ENCODE measurements around the gene TMEM132D.
"Not testable (repeated sequence)": the region's sequence is repeated elsewhere in the genome, so short reads cannot be mapped to it uniquely, and the experiment has no call there.

TMEM132D gene

DNA sequence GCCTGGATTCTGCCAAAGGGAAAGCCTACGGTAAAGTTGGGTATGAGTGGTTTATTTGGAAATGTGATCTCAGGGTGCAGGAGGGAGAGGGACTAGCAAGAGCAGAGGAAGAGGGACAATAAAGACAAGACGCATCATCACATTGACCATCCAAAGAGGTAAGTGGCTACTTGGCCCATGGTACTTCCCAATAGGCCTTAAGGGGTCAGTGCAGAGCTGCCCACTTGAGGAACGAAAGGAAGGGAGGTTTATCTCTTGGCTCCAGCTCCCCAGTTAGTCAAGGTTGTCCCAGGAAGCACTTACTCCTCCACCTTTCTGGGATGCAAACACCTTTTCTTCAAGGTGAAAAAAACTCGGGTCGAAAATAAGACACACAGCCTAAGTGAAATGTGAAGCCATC, 323.9 kb downstream of the TMEM132D start:
- Mint-ChIP-seq H3K4me3 (no peak overlapping the region), H3K27me3 (no peaks in the 10 kb centered on the region), H3K4me1 (no peaks in the 10 kb centered on the region), H3K9me3 (no peaks in the 10 kb centered on the region), H3K27ac (no peak overlapping the region), H3K36me3 (no peaks in the 10 kb centered on the region)
- no peak for DNase-seq (ENCODE audit: low spot score in 2 of 2)
- ATAC-seq (ENCODE audit: low read depth) = no peak

DNA sequence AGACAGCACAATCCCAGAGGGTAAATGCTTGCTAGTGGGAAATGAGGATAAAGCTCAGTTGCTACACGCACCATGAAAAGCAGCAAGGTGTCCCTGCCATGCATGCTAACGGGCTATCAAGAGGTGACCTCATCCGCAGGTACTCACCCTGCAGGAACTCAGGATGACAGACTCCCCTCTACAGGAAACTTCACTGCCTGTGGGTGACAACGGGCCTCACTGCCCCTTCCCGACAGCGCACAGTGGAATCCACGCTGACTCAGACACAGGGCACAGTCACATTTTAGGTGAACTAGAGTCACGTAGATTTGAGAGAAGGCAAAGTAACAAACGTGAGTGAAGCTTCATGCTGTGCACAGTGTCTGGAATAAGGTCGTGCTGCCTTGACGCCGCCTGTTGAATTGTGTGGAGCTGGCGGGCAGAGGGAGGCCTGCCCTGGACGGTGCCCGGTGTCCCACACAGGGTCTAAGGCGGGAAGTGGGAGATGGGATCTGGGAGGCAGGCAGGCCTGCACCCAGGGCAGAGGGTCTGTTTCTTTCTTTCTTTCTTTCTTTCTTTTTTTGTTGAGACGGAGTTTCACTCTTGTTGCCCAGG, 331.8 kb downstream of the TMEM132D start:
- no peaks in the 10 kb centered on the region for H3K27me3 Mint-ChIP-seq
- no peaks in the 10 kb centered on the region for H3K36me3 Mint-ChIP-seq
- ATAC-seq (ENCODE audit: low read depth) (no peak), DNase-seq (ENCODE audit: low spot score in 2 of 2) (no peak)
- H3K4me1 Mint-ChIP-seq = no peaks in the 10 kb centered on the region
- H3K4me3 Mint-ChIP-seq = no peak overlapping the region
- H3K27ac Mint-ChIP-seq = no peak overlapping the region
- H3K9me3 Mint-ChIP-seq = peaks cover 3% of the 10 kb centered on the region

DNA sequence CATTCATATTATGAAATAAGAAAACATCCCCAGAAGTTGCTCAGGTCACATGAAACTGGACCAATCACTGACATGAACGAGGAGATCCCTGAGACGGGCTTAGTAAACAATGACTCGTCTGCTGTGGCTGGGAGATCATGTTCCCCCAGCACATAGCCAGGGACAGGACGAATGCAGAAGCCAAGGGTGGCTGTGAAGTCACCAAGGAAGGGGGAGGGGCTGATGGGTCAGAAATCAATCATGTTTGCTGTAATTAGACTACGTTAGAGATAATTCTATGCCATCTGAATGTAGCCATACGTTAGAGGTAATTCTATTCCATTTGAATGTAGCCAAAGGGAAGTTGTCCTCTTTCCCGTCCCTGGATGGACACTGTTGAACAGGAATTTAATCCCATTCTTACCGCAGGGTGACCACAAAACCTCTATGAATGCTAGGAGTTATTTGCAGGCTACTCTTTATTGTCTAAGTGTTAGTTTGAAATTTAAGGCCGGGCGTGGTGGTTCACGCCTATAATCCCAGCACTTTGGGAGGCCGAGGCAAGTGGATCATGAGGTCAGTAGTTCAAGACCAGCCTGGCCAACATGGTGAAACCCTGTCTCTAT, 332.9 kb downstream of the TMEM132D start:
- H3K36me3 Mint-ChIP-seq = no peaks in the 10 kb centered on the region
- no peaks in the 10 kb centered on the region for H3K4me1 Mint-ChIP-seq
- peaks cover 3% of the 10 kb centered on the region for H3K9me3 Mint-ChIP-seq
- DNase-seq (ENCODE audit: low spot score in 2 of 2) = no peak
- H3K27me3 Mint-ChIP-seq = no peaks in the 10 kb centered on the region
- no peak for ATAC-seq (ENCODE audit: low read depth)
- no peak overlapping the region for H3K27ac Mint-ChIP-seq
- H3K4me3 Mint-ChIP-seq = no peak overlapping the region

DNA sequence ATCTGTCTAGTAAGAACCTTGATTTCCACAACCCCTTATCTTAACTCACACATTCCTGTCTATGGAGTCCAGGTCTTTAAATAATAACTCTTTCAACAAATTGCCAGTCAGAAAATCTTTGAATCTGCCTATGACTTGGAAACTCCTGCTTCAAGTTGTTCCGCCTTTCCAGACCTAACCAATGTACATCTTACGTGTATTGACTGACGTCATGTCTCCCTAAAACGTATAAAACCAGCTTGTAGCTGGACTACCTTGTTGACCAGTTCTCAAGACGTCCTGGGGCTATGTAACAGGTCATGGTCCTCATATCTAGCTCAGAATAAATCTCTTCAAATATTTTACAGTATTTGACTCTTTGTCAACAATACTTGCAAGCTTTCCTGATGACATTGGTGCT, 337.0 kb downstream of the TMEM132D start:
- H3K27me3 Mint-ChIP-seq = no peaks in the 10 kb centered on the region
- no peaks in the 10 kb centered on the region for H3K36me3 Mint-ChIP-seq
- no peak for ATAC-seq (ENCODE audit: low read depth)
- no peaks in the 10 kb centered on the region for H3K4me1 Mint-ChIP-seq
- H3K27ac Mint-ChIP-seq = no peak overlapping the region
- H3K4me3 Mint-ChIP-seq = no peak overlapping the region
- no peaks in the 10 kb centered on the region for H3K9me3 Mint-ChIP-seq
- DNase-seq (ENCODE audit: low spot score in 2 of 2) = no peak

DNA sequence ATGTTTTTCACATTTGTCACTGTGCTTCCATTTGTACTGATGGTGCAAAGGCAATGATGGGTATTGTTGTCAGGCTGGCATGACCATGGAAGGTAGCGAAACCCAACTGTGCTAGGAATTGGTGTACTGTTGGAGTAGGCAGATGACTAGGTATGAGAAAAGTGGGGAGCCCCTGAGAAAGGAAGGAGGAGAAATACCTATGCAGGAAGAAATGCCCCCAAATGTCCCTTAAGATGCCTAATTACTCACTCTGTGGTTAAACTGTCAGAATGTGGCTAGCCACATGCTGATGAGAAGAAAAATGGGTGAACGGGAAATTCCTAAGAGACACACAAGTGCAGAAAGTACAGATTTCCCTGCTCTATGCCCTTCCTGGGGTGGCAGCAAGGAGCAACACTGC, 339.1 kb downstream of the TMEM132D start:
- Mint-ChIP-seq H3K36me3 (no peaks in the 10 kb centered on the region), H3K4me3 (no peak overlapping the region), H3K9me3 (no peaks in the 10 kb centered on the region), H3K4me1 (no peaks in the 10 kb centered on the region), H3K27me3 (no peaks in the 10 kb centered on the region), H3K27ac (no peak overlapping the region)
- no peak for DNase-seq (ENCODE audit: low spot score in 2 of 2)
- no peak for ATAC-seq (ENCODE audit: low read depth)

DNA sequence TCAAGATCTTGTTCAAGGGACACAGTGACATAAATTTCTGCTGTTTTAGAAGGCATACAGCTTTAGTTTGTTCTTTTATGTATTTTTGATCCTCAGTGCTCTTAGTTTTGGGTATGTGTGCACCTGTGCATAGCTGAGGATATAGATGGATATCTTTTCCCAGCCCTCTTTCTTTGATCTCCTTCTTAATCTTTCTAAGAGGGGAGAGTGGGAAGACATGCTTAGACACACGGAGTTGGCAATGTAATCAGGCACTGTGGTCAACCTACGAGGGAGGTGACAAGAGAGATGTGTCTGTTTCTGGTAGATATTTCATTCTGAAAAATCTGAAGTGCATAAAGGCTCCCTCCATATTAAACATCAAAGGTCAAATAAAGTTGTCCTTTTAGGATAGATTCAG, 340.6 kb downstream of the TMEM132D start:
- ATAC-seq (ENCODE audit: low read depth) (no peak), DNase-seq (ENCODE audit: low spot score in 2 of 2) (no peak)
- Mint-ChIP-seq H3K27ac (no peak overlapping the region), H3K36me3 (no peaks in the 10 kb centered on the region), H3K4me3 (no peak overlapping the region), H3K27me3 (no peaks in the 10 kb centered on the region), H3K4me1 (no peaks in the 10 kb centered on the region), H3K9me3 (no peaks in the 10 kb centered on the region)

DNA sequence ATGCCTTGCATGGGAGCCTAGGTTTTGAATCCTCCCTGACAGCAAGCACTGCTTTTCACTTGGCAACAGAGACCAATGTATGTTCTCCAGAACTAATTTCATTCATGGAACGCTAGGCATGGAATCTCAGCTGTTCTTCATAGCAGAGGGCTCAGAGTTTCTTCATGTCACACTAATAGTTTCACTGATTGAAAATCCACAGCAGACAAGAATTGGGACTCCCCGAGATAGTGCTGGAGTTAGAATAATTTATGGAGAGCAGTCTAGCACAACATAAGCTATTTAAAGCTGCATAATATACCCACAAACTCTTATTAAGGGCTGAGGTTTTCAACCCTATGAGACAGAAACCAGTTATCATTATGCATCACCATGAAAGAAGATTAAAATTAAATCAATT, 342.5 kb downstream of the TMEM132D start:
- H3K4me1 Mint-ChIP-seq = no peaks in the 10 kb centered on the region
- H3K4me3 Mint-ChIP-seq = no peak overlapping the region
- no peaks in the 10 kb centered on the region for H3K9me3 Mint-ChIP-seq
- H3K36me3 Mint-ChIP-seq = no peaks in the 10 kb centered on the region
- DNase-seq (ENCODE audit: low spot score in 2 of 2) = no peak
- H3K27ac Mint-ChIP-seq = no peak overlapping the region
- H3K27me3 Mint-ChIP-seq = no peaks in the 10 kb centered on the region
- no peak for ATAC-seq (ENCODE audit: low read depth)

DNA sequence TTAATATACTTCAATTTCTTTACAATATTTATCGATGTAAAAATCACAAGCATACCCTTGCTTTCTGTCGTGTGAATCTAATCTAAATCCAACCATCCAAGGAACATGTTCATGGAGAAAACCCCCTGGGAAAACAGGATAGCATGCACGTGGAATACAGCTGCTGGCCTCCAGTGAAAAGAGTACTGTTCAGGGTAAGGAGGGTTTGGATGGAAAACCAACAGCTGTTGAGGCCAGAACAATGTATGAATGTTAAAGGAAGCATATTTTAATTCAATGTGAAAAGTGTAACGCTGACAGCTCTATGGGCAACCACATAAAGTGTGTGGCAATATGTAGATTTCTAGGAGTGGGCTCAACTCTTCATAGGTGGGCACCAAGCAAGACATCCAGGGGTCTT, 344.0 kb downstream of the TMEM132D start:
- H3K4me1 Mint-ChIP-seq = no peaks in the 10 kb centered on the region
- no peak for ATAC-seq (ENCODE audit: low read depth)
- no peaks in the 10 kb centered on the region for H3K36me3 Mint-ChIP-seq
- H3K27me3 Mint-ChIP-seq = no peaks in the 10 kb centered on the region
- no peak overlapping the region for H3K27ac Mint-ChIP-seq
- H3K9me3 Mint-ChIP-seq = no peaks in the 10 kb centered on the region
- DNase-seq (ENCODE audit: low spot score in 2 of 2) = no peak
- no peak overlapping the region for H3K4me3 Mint-ChIP-seq

DNA sequence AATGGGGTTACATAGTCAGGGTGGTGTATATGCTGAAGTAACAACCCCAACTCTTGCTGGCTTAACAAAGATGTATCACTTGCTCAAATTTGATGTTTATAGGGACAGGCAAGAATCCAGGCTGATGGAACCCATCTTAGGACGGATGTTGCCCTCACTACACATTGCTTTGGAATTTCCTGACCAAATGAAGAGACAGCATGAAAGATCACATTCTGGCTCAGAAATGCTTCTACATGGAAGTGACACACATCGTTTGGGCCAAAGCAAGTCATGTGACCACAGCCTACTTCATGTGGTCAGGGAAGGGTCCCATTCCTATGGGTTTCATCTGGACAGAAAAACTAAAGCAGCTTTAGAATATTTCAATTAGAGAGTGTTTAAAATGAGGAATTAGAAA, 345.8 kb downstream of the TMEM132D start:
- no peaks in the 10 kb centered on the region for H3K36me3 Mint-ChIP-seq
- H3K9me3 Mint-ChIP-seq = no peaks in the 10 kb centered on the region
- no peak for ATAC-seq (ENCODE audit: low read depth)
- H3K27ac Mint-ChIP-seq = no peak overlapping the region
- no peak overlapping the region for H3K4me3 Mint-ChIP-seq
- H3K4me1 Mint-ChIP-seq = no peaks in the 10 kb centered on the region
- DNase-seq (ENCODE audit: low spot score in 2 of 2) = no peak
- no peaks in the 10 kb centered on the region for H3K27me3 Mint-ChIP-seq

DNA sequence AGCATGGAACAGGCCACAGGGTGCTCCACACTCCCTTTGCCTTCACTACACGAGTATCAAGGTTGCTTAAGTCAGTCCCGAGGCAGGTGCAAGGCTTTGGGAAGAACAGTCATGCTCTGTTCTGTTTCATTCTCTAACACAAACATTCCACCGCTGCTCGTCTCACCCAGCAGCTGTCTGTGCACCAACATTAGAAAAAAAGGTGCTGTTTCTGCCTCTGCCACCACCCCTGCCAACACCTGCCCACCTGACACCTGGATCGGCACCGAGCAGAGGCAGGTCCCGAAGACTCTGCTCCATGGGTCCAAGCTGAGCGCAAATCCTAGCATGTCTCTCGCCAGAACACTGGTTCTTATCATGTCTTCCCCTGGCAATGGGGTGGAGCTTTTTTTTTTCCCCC, 347.7 kb downstream of the TMEM132D start:
- Mint-ChIP-seq H3K4me1 (no peaks in the 10 kb centered on the region), H3K36me3 (no peaks in the 10 kb centered on the region), H3K27me3 (no peaks in the 10 kb centered on the region), H3K4me3 (no peak overlapping the region), H3K27ac (no peak overlapping the region), H3K9me3 (peaks cover 3% of the 10 kb centered on the region)
- ATAC-seq (ENCODE audit: low read depth) (no peak), DNase-seq (ENCODE audit: low spot score in 2 of 2) (no peak)

DNA sequence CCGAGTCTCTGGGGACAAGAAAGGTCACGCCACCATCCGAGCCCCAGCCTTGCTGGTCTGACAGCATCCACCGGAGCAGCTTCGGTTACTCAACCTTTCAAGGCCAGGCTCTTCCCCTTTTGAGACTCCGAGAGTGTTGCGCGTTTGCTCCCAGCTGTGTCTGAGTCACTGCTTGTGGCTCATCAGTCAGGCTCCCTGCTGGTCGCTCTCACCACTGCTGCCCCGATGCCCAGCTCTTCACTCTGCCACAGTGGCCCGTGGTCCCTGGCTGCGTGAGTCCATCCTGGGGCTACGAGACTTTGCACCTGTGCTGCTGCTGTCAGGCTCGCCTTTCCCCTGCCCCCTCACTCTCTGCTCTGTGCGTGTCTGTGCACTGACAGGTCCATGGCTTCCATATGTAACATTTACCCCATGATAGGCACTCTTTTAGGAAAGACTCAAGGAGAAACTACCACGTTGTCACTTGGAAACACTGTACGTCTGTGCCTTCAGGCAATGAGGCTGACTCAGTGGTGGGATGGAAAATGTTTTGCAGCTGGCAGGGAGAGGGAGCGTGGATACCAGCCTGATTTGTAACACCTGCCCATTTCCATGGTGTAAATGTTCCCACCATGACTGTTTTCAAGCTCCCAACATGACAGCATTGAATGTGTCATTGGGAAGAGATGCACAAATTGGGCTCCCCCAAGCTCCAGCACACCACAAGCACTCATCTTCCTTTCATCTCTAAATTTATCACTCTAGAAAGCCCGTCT, 350.7 kb downstream of the TMEM132D start:
- no peaks in the 10 kb centered on the region for H3K4me1 Mint-ChIP-seq
- no peak overlapping the region for H3K27ac Mint-ChIP-seq
- DNase-seq (ENCODE audit: low spot score in 2 of 2) (no peak), ATAC-seq (ENCODE audit: low read depth) (no peak)
- H3K4me3 Mint-ChIP-seq = no peak overlapping the region
- no peaks in the 10 kb centered on the region for H3K36me3 Mint-ChIP-seq
- peaks cover 10% of the 10 kb centered on the region for H3K9me3 Mint-ChIP-seq
- H3K27me3 Mint-ChIP-seq = no peaks in the 10 kb centered on the region

DNA sequence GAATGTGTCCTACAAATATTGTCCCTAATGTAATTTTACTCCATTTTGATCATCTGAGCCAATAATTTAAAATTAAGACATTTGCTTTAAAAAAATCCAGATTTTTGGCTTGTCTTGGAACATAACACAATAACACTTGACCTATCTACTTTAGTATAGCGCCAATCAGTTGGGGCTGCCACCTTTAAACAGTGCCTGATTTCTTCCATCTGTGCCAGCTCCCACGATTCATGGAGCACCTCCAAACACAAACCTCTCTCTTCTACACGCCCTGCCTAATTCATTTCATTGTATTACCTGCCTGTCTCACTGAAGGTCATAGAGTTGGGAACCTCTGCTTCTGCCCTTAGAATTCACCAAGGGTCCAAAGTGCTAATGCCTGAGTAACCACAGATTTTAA, 352.4 kb downstream of the TMEM132D start:
- H3K4me1 Mint-ChIP-seq = no peaks in the 10 kb centered on the region
- H3K4me3 Mint-ChIP-seq = no peak overlapping the region
- no peak for DNase-seq (ENCODE audit: low spot score in 2 of 2)
- H3K27me3 Mint-ChIP-seq = no peaks in the 10 kb centered on the region
- H3K9me3 Mint-ChIP-seq = peaks cover 10% of the 10 kb centered on the region
- no peaks in the 10 kb centered on the region for H3K36me3 Mint-ChIP-seq
- ATAC-seq (ENCODE audit: low read depth) = no peak
- no peak overlapping the region for H3K27ac Mint-ChIP-seq

DNA sequence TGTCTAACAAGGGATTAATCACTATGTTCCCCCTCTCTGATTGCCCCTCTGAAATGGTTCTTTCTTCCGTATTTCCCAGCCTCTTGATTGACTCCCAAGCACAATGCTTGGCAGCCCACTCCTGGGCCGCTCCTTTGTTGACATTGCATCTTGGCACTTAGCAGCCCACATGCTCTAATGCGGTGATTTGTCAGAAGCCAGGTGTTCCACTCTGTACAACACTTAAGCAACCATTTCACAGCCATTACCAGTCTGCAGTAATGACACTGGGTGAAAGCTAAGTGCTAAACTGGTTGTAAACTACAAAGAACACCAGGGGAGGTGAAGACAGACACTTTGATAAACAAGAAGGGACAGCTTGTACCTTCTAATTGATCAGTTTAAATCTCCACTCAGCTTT, 353.5 kb downstream of the TMEM132D start:
- Mint-ChIP-seq H3K4me3 (no peak overlapping the region), H3K27me3 (no peaks in the 10 kb centered on the region), H3K4me1 (no peaks in the 10 kb centered on the region), H3K27ac (no peak overlapping the region), H3K36me3 (no peaks in the 10 kb centered on the region), H3K9me3 (peaks cover 14% of the 10 kb centered on the region)
- ATAC-seq (ENCODE audit: low read depth) (no peak), DNase-seq (ENCODE audit: low spot score in 2 of 2) (no peak)

DNA sequence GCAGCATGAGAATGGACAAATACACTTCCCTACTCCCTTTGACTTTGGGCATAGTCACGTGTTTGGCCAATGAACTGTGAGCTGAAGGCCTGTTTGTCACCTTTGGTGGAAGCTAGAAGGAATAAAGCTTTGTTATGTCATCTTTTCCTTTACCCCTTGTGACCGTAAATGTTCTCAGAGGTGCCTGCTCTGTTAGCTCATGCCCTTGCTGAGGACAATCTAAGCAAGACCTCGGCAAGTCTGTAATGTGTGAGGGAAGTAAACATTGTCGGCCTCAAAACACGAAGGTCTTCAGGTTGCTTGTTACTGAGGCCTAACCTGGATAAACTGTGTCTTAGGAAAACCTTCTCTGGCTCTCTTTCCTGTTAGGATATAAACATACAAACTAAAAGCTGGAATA, 354.2 kb downstream of the TMEM132D start:
- no peaks in the 10 kb centered on the region for H3K4me1 Mint-ChIP-seq
- H3K36me3 Mint-ChIP-seq = no peaks in the 10 kb centered on the region
- no peaks in the 10 kb centered on the region for H3K27me3 Mint-ChIP-seq
- DNase-seq (ENCODE audit: low spot score in 2 of 2) = no peak
- no peak overlapping the region for H3K4me3 Mint-ChIP-seq
- no peak overlapping the region for H3K27ac Mint-ChIP-seq
- no peak for ATAC-seq (ENCODE audit: low read depth)
- peaks cover 14% of the 10 kb centered on the region for H3K9me3 Mint-ChIP-seq

DNA sequence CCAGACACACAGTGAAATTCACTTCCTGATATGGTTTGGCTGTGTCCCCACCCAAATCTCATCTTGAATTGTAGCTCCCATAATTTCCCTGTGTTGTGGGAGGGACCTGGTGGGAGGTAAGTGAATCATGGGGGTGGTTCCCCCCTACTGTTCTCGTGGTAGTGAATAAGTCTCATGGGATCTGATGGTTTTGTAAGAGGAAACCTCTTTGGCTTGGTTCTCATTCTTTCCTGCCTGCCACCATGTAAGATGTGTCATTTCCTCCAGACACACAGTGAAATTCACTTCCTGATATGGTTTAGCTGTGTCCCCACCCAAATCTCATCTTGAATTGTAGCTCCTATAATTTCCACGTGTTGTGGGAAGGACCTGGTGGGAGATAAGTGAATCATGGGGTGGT, 354.8 kb downstream of the TMEM132D start:
- not testable (repeated sequence) for H3K4me3 Mint-ChIP-seq; ATAC-seq (ENCODE audit: low read depth); H3K36me3 Mint-ChIP-seq; DNase-seq (ENCODE audit: low spot score in 2 of 2); H3K4me1 Mint-ChIP-seq; H3K27me3 Mint-ChIP-seq; H3K27ac Mint-ChIP-seq
- peaks cover 14% of the 10 kb centered on the region for H3K9me3 Mint-ChIP-seq

Data from memory B cell (primary cell).